GM19395 (cell line): ENCODE data around the gene ARPC2.

ENCODE experiments used
- ATAC-seq: cut with Tn5 transposase; IDR thresholded peaks from one replicate; pipeline ENCODE4 v1.9.1; 2021; ENCODE audit warnings: mild to moderate bottlenecking, moderate library complexity; ENCODE audit not compliant: unreplicated experiment

ARPC2 gene

DNA sequence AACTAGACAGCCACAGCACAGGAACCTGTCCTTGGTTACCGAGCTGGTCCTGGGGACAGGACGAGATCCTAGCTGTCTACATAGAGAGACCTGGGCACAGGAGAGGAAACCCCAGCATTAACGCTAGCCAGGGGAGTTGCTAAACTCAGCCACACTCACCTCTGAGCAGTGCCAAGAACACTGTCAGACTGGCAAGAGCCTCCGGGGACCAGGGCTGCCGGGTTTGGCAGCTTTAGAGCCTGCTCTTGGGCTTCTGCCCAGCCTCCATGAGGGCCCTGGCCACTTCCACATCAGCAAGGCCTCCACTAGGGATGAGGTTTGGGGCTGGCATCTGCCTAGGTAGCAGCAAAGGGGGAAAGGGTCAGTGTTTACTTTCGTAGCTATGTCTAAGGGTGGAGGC lies 68.6 kb downstream of the ARPC2 start:
- ATAC-seq: no peak

DNA sequence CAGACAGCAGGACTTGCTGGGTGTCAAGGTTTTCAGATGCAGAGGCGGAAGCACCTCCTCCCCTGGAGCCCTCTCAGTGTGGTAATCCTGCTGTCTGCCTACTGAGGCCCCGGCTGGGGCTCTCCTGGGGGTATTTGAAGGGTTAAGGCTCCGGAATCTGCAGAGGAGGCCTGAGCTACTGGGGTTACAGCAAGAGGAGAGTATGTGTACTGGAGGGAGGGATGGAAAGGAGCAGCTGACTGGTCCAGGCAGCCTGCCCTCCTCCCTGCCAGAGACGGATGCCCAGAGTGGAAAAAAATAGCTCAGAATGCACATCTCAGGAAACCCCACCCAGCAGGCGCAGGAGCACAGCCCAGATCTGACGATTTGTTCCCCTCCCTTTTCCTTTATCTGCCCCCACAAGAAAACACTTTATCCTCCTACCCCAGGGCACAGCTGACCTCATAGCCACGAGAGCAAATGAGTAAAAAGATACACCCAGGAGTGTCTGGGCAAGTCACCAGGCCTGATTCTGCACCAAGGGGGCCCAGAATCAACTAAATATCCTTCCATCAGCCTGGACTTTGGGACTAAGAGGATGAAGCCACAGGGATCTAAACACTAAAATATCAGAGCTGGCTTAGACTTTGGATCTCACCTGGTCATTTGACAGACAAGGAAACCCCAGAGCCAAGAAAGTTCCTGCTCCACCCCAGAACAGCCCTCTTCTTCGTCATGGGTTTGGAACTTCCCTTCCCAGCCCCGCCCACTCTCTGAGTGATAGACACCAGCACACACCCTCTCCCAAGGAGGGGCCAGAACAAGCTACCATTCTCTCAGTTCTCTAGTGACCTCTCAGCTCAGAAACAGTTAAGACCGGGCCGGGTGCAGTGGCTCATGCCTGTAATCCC lies 69.8 kb downstream of the ARPC2 start:
- ATAC-seq: peak; percentile 70

DNA sequence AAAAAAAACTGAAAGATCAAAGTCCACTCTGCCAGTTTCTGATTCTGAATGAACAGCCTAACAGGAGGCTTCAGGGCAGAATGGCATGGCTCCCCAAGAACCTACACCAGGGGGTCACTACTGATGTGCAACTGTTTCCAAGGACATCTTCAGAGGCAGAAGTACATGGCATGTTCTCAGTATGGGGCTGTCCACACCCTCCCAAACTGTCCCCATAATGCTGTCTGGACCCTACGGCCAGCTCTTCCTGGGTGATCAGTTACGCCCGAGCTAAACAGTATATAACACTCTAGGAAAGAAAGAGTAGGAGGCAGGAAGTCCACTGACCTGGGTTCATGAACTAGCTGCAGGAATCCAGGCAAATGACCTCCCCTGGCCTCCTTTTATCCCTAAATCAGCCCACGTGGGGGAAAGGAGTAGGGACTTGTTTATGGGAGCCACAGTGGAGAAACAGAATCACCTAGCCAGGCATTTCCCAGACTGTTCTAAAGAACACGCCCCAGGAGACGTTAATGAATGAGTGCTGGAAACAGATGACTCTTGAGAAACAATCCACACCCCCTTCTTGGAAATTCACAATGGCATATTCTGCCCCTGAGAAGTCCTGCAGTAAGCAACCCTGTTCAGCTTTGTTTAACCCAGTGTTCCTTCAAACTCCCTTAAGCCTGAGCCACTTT lies 72.8 kb downstream of the ARPC2 start:
- no peak for ATAC-seq

DNA sequence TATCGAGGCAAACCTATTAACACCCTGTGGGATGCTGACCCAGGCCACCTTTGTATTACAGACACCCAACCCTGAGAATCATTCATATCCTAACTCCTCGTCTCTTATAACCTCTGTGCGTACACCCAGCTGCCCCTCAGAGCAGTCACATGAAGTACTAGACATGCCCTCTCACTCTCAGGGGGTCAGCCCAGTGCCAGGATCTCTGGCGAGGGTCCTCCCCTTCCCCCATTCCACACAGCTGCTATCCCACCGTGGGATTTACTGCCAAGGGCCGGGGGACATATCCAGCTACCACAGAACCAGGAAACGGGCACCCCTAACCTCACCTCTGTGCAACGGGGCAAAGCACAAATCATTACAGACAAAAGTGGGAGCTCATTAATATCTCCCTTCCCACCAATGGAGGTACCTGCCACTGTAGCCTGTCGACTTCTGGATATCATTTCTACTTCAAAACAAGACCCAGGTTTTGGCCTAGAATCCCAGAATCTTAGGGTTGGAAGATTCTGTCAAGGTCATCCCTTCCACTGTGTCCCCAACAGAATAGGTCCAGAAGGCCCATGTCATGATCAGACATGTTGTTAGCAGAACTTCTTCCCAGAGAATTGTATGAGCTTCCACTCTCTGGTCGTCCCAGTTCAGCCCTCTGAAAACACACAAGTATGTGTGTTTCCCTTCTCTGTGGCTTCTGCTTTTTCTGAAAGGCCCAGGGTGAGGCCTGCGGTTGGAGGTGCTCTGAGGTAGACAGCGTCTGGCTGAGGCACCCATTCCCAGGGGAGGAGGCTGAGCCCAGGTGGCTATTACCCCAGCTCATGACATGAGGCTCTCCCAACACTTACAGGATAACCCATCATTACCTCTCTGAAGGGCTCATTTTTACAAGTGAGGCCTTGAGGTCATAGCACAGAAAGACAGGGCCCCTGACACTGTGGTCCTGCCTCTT lies 73.6 kb downstream of the ARPC2 start:
- peak; percentile 54 for ATAC-seq

DNA sequence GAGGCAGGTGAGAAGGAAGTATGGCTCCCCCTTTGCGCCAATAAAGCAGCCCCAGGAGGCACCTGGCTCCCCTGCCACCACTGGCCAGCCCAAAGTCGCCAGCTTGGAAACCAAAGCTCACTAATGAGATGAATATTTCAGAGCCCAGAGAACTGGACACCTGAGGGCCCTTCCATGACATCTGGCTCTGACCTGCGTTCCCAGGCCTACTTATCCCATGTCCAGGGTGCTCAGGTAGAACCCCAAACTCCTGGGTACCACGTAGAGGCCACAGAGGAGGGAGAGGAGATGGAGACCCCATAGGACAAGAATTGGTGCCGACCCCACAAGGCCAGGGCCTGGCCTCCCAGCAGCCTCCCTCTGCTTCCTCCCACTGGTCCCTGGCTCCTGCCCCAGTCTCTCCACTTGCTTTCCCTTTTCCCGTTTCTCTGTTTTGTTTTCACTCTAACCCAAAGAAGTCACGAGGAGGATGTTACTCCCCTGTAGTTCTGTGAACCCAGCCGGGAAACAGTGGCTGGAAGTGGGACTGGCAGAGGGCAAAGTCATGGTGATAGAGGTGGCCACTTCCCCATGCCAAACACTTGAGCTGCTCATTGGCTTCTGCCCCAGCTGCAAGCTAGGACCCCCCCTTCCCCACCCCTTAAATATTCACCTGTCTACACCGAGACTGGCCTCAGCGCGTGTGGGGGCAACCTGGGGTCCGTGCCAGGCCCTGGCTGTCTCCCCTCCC lies 74.5 kb downstream of the ARPC2 start:
- ATAC-seq: no peak

DNA sequence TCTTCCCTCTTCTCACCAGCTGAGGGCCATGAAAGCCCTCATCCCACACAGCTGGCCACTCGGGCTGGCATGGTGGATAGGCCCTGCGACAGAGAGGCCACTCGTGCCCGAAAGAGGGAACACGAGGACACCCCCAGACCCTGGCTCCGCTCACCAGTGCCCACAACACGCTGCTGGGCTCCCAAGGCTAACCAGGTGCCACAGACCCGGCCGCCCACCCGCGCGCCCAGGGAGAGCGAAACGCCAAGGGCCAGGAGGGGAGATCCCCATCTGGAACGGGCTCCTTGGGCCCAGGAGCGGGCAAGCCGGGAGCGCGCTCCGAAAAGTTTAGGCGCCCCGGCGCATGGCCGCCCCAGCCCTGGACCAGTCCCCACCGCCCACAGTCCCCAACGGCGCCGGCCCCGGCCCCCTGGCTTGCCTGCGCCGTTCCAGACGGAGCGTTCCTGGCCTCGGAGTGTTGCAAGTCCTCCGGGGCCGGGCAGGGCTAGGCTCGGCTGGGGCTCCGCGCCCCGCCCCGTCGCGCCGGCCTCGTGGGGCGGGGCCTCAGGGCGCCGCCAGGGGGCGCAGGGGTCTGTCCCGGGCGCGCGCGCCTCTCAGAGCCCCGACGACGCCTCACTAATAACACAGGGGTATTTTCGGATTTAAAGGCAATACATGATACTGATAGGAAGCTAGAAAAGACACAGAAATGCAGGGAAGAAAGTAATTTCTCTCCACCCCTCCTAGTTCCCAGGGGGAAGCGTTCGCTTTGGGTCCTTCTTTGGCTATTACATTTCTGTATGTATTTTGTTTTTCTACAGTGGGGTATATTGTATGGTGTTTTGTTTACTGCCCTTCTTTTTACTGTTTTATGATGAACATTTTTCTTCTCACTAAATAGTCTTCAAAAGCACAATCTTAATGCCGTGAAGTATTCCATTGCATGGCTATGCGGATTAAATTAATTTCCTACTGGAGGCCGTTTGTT lies 75.3 kb downstream of the ARPC2 start, which contains the start of gene TMBIM1:
Gene TMBIM1 (minus strand): TSS at position 456 of the 967 bp plus-strand sequence. CDS start 10,362 bp downstream, outside the sequence.
- peak; percentile 72 for ATAC-seq

DNA sequence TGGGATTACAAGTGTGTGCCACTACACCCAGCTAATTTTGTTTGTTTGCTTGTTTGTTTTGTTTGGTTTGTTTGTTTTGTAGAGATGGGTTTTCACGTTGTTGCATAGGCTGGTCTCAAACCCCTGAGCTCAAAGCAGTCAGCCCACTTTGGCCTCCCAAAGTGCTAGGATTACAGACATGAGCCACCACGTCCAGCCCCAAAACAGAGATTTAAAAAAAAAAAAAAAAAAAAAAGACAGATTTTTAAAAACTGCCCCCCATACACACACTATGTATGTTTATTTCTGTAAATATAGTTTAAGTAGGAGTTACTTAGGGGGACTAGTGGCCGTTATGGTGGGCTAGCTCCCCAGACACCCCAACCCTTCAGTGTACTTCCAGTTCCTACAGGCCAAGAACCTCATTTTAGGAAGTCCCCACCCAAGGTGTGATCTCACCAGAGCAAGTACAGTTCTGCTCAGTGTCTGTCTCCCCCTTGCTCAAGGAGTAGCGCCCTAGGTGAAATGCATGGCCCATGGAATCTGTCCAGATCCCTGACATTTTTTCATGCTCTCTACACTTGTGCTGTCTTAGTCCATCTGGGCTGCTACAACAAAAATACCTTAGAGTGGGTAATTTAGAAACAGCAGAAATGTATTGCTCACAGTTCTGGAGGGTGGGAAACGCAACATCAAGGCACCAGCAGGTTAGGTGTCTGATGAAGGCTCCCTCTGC lies 76.9 kb downstream of the ARPC2 start:
- ATAC-seq: no peak

DNA sequence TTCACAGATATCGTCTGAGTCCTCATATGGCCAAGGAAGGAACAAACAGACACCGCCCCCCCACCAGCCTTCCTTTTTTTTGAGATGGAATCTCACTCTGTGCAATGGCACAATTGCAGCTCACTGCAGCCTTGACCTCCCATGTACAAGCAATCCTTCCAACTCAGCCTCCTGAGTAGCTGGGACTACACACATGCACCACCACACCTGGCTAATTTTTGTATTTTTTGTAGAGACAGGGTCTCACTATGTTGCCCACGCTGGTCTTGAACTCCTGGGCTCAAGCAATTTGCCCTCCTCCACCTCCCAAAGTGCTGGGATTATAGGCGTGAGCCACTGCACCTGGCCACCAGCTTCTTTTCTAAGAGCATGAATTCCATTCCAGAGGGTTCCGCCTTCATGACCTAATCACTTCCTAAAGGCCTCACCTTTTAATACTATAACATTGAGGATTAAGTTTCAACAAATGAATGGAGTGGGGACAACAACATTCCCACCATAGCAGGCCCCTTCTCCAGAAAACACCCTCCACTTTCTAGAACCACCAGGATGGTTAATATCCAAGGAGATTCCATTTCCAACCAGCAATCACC lies 77.5 kb downstream of the ARPC2 start:
- no peak for ATAC-seq

DNA sequence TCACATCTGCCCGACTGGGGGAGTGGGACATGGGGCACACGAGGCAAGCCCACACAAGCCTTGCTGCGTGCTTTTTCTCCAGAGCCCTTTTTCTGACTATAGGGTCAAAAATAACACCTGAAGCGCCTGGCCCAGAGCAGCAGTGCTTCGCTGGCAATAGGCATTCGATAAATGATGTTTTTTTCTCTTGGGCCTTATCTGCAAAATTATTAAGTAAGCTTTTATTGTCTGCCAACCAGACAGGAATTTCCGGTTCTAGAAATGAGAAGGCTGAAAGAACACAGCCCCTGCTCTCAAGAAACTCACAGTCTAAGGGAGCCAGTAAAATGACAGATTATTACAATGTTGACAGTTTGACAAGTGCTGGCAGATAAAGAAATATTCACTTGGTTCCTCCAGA lies 78.0 kb downstream of the ARPC2 start:
- no peak for ATAC-seq

DNA sequence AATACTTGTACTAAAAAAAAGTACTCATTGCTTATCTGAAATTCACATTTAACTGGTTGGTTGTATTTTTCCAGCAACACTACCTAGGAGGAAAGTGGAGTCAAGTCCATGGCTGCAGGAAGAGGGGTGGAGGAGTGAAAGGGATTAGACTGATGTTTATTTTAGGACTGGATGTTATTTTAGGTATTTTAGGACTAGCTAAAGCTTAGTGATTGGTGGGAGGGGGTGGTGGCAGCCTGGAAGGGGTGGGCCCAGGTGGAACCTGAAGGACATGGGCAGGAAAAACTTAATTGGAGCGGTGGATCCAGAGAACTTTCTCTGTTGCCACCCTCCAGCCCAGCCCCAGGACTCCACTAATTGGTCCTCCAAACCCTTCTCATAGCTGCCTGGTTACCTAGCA lies 79.2 kb downstream of the ARPC2 start:
- ATAC-seq: no peak

DNA sequence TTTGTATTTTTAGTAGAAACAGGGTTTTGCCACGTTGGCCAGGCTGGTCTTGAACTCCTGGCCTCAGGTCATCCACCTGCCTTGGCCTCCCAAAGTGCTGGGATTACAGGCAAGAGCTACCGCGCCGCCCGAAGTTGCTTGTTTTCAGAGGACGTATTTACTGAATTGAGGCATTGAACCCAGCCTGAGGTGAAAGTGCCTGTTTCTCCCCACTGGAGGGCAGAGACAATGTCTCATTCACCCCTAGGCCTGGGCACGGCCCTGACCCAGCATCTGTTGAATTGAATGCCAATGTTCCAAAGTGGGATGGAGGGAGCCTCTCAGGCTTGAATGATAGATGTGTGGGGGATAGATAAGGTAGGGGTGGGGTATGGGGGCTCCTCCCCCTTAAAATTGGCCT lies 79.9 kb downstream of the ARPC2 start:
- ATAC-seq: no peak

DNA sequence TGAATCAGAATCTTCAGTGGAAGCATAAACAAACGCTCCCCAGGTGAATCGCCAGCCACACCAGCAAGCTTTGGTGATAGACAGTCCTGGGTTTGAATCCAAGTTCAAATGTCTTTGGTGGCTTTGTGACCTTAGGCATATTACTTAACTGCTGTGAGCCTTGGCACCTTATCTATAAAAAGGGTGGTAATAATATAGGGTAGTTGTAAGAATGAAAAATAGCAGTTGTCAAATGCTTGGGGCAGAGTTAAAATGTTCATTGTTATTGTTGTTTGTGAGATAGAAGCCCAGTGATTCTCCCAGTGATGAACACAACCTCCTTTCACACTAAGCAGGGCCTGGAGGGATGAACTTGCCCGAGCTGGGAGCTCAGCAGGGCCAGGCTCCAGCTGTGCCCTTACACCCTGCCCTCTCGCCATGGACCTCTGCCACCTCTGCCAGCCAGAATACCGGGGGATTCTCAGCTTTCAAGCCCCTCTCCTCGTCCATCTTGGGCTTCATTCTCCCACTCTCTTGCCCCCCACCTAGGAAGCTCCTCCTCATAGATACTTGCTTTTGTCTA lies 81.4 kb downstream of the ARPC2 start:
- ATAC-seq: no peak

DNA sequence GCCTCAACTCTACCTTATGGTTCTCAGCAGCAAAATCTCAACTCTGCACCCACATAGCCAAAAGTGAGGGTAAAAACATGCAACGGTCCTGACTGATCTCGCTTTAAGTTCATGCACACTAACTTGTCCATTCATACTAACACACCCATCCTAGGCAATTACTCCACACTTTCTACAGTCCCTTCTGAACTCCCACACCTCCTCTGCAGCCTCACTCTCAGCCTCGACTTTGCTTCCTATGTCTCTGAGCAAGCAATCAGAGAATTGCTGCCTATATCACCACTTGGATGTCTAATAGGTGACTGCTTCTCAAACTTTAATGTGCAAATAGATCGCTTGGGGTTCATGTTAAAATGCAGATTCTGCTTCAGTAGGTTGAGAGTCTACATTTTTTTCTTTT lies 83.2 kb downstream of the ARPC2 start:
- ATAC-seq: no peak

DNA sequence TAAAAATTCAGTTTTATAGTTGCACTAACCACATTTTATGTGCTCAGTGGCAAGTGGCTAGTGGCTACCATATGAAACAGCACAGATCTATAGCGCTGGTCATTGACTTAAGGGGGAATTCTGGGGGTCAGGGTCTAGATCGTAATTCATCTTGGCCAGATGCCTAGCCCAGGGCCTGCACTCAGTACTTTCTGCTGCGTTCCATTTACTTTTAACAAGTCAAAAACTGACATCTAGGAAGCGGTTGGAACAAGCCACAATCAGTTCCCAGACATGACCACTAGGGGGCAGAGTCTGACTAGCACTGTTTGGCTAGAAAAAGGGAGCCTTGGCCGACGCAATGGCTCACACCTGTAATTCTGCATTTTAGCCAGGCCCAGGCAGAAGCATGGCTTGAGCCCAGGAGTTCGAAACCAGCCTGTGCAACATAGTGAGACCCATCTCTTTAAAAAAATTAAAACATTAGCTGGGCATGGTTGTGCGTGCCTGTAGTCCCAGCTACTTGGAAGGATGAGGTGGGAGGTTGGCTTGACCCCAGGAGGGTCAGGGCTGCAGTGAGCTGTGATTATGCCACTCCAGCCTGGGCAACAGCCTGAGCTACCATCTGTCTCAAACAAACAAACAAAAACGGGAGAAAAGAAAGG lies 84.3 kb downstream of the ARPC2 start:
- peak; percentile 80 for ATAC-seq
